ENCODE data around the gene TRIM60.
"Not testable (repeated sequence)": the region's sequence is repeated elsewhere in the genome, so short reads cannot be mapped to it uniquely, and the experiment has no call there.

The TRIM60 gene

GRCh38 chr4:165013691-165014090 is 18.1 kb upstream of the TRIM60 start:
- Histone ChIP-seq H3K4me1 (ENCODE audit: control insufficient read depth, insufficient read depth, low read length) (no peaks in the 10 kb centered on the region), H3K4me3 (ENCODE audit: low read depth, low read length) (no peak overlapping the region), H3K27ac (ENCODE audit: extremely low read depth, low read depth, low read length) (no peak overlapping the region), H3K9me3 (ENCODE audit: control insufficient read depth, insufficient read depth, low read depth, low read length) (no peaks in the 10 kb centered on the region), H3K36me3 (ENCODE audit: control insufficient read depth in 2 of 2, insufficient read depth in 1 of 2, low read length in 2 of 2) (no peaks in the 10 kb centered on the region)
- TF ChIP-seq INSM2 (tag by site-specific recombination; IDR thresholded peaks at IDR 0.05): no peak
- no peak for TF ChIP-seq ZNF473 (tag by site-specific recombination; IDR thresholded peaks at IDR 0.05)
- TF ChIP-seq ZNF623 (tag by site-specific recombination; IDR thresholded peaks at IDR 0.05): no peak
- TF ChIP-seq ZNF776 (tag by site-specific recombination; IDR thresholded peaks at IDR 0.05; ENCODE audit: borderline replicate concordance): no peak
- no peak for TF ChIP-seq ZNF521 (tag by site-specific recombination; IDR thresholded peaks at IDR 0.05)
- no peak for TF ChIP-seq ELK4 (IDR thresholded peaks at IDR 0.05; ENCODE audit: borderline replicate concordance, low read depth, low read length)
- ChIA-PET CTCF (interaction anchor here (0.7 kb wide), 1 partner anchor 16 kb away, joined by 4 read pairs; no protein-coding TSS in a partner anchor), POLR2A (no interaction called here)

- Histone ChIP-seq H3K36me3 (ENCODE audit: control insufficient read depth in 2 of 2, insufficient read depth in 1 of 2, low read length in 2 of 2) (no peaks in the 10 kb centered on the region), H3K27ac (ENCODE audit: extremely low read depth, low read depth, low read length) (no peak overlapping the region), H3K9me3 (ENCODE audit: control insufficient read depth, insufficient read depth, low read depth, low read length) (no peaks in the 10 kb centered on the region), H3K4me3 (ENCODE audit: low read depth, low read length) (no peak overlapping the region), H3K4me1 (ENCODE audit: control insufficient read depth, insufficient read depth, low read length) (no peaks in the 10 kb centered on the region)
- TF ChIP-seq ZNF354C (tag by site-specific recombination; IDR thresholded peaks at IDR 0.05; ENCODE audit: borderline replicate concordance, low read depth) (no peak), ZNF211 (tag by site-specific recombination; IDR thresholded peaks at IDR 0.05; ENCODE audit: low read depth) (no peak), SP2 (tag by site-specific recombination; IDR thresholded peaks at IDR 0.05) (no peak), ATF2 (tag by site-specific recombination; IDR thresholded peaks at IDR 0.05; ENCODE audit: low read depth) (no peak), PBX3 (CRISPR knock-in tag; IDR thresholded peaks at IDR 0.05) (no peak), ZNF629 (tag by site-specific recombination; IDR thresholded peaks at IDR 0.05) (no peak), ZNF280C (tag by site-specific recombination; IDR thresholded peaks at IDR 0.05) (no peak), HOXD13 (CRISPR knock-in tag; IDR thresholded peaks at IDR 0.05; ENCODE audit: borderline replicate concordance) (no peak), ZNF747 (tag by site-specific recombination; IDR thresholded peaks at IDR 0.05) (no peak), ZBTB11 (tag by site-specific recombination; conservative IDR thresholded peaks at IDR 0.05; ENCODE audit: low read depth) (no peak), RBAK (tag by site-specific recombination; IDR thresholded peaks at IDR 0.05) (no peak), ZBTB48 (tag by site-specific recombination; IDR thresholded peaks at IDR 0.05) (no peak), SP3 (tag by site-specific recombination; IDR thresholded peaks at IDR 0.05) (no peak), ZNF549 (tag by site-specific recombination; IDR thresholded peaks at IDR 0.05) (no peak), GFI1B (tag by site-specific recombination; IDR thresholded peaks at IDR 0.05) (no peak)
- POLR2A ChIA-PET: no interaction called here
- CTCF ChIA-PET: interaction anchor here (0.5 kb wide), 1 partner anchor 10 kb away, joined by 3 read pairs; no protein-coding TSS in a partner anchor
Observed at GRCh38 chr4:165016971-165017370, 14.8 kb upstream of the TRIM60 start.

- POLR2A ChIA-PET, CTCF ChIA-PET: not testable (repeated sequence)
Observed at GRCh38 chr4:165019995-165020394, 11.8 kb upstream of the TRIM60 start.

More at GRCh38 chr4:165019995-165020394, 11.8 kb upstream of the TRIM60 start:
- H3K9me3 ChIP-seq (ENCODE audit: control insufficient read depth, insufficient read depth, low read depth, low read length); H3K36me3 ChIP-seq (ENCODE audit: control insufficient read depth in 2 of 2, insufficient read depth in 1 of 2, low read length in 2 of 2); H3K4me3 ChIP-seq (ENCODE audit: low read depth, low read length); H3K4me1 ChIP-seq (ENCODE audit: control insufficient read depth, insufficient read depth, low read length); H3K27ac ChIP-seq (ENCODE audit: extremely low read depth, low read depth, low read length): not testable (repeated sequence)
